ENCODE results near the gene PRKACA. TPM values are rescaled to one million over a fixed set of nuclear protein-coding genes. Genes with fewer than 3 reads are reported as not detected.
"Not testable (repeated sequence)": the region's sequence is repeated elsewhere in the genome, so short reads cannot be mapped to it uniquely, and the experiment has no call there.

The PRKACA gene
- polyA plus RNA-seq, 4 donors = 34.7 to 66.1 (median 44.1) TPM

- H3K27ac ChIP-seq (ENCODE audit: low read depth in 1 of 3, low read length in 2 of 3) = no peak overlapping the region
- DNase-seq = no peak
- H3K4me3 ChIP-seq (ENCODE audit: low read depth in 1 of 3, low read length in 3 of 3) = no peak overlapping the region
- peaks cover 0 to 17% (median 0%) of the 10 kb centered on the region in 3 donors for H3K27me3 ChIP-seq (ENCODE audit: control insufficient read depth in 3 of 3, insufficient read depth in 3 of 3, low read length in 3 of 3)
- no peak for FAIRE-seq
- 84 to 91% (median 90%) methylated on average over 6 of the region's 6 CpGs for WGBS, 3 donors
- peaks cover 0 to 10% of the 10 kb centered on the region in 2 donors for H3K9me3 ChIP-seq (ENCODE audit: control insufficient read depth in 2 of 2, insufficient read depth in 1 of 2, low read depth in 1 of 2, low read length in 1 of 2)
- H3K4me1 ChIP-seq (ENCODE audit: control insufficient read depth in 3 of 3, insufficient read depth in 2 of 3, low read depth in 1 of 3, low read length in 2 of 3) = no peaks in the 10 kb centered on the region
- peaks cover 0 to 27% (median 2%) of the 10 kb centered on the region in 3 donors for H3K36me3 ChIP-seq (ENCODE audit: control insufficient read depth in 3 of 3, insufficient read depth in 2 of 3, low read depth in 1 of 3, low read length in 3 of 3)
These were observed 65.1 kb downstream of the PRKACA start for GRCh38 chr19:14052470-14052869.

GRCh38 chr19:14051980-14052379 is 65.6 kb downstream of the PRKACA start:
- Histone ChIP-seq H3K4me1 (ENCODE audit: control insufficient read depth in 3 of 3, insufficient read depth in 2 of 3, low read depth in 1 of 3, low read length in 2 of 3) (no peaks in the 10 kb centered on the region), H3K4me3 (ENCODE audit: low read depth in 1 of 3, low read length in 3 of 3) (no peak overlapping the region), H3K27ac (ENCODE audit: low read depth in 1 of 3, low read length in 2 of 3) (no peak overlapping the region), H3K9me3 (ENCODE audit: control insufficient read depth in 2 of 2, insufficient read depth in 1 of 2, low read depth in 1 of 2, low read length in 1 of 2) (peaks cover 0 to 10% of the 10 kb centered on the region in 2 donors), H3K36me3 (ENCODE audit: control insufficient read depth in 3 of 3, insufficient read depth in 2 of 3, low read depth in 1 of 3, low read length in 3 of 3) (peaks cover 0 to 27% (median 2%) of the 10 kb centered on the region in 3 donors), H3K27me3 (ENCODE audit: control insufficient read depth in 3 of 3, insufficient read depth in 3 of 3, low read length in 3 of 3) (peaks cover 0 to 14% (median 0%) of the 10 kb centered on the region in 3 donors)
- DNase-seq (no peak), FAIRE-seq (no peak)
- 85 to 86% (median 85%) methylated on average over 6 to 9 of the region's 9 CpGs for WGBS, 3 donors

GRCh38 chr19:14050961-14051360 is 66.6 kb downstream of the PRKACA start:
- not testable (repeated sequence) for H3K4me3 ChIP-seq (ENCODE audit: low read depth in 1 of 3, low read length in 3 of 3); DNase-seq; FAIRE-seq; H3K4me1 ChIP-seq (ENCODE audit: control insufficient read depth in 3 of 3, insufficient read depth in 2 of 3, low read depth in 1 of 3, low read length in 2 of 3); H3K27ac ChIP-seq (ENCODE audit: low read depth in 1 of 3, low read length in 2 of 3); H3K27me3 ChIP-seq (ENCODE audit: control insufficient read depth in 3 of 3, insufficient read depth in 3 of 3, low read length in 3 of 3)
- Histone ChIP-seq H3K9me3 (ENCODE audit: control insufficient read depth in 2 of 2, insufficient read depth in 1 of 2, low read depth in 1 of 2, low read length in 1 of 2) (peaks cover 0 to 10% of the 10 kb centered on the region in 2 donors), H3K36me3 (ENCODE audit: control insufficient read depth in 3 of 3, insufficient read depth in 2 of 3, low read depth in 1 of 3, low read length in 3 of 3) (peaks cover 0 to 32% (median 2%) of the 10 kb centered on the region in 3 donors)
- 93 to 95% (median 94%) methylated on average over 11 of the region's 11 CpGs for WGBS, 3 donors

- H3K36me3 ChIP-seq (ENCODE audit: control insufficient read depth in 3 of 3, insufficient read depth in 2 of 3, low read depth in 1 of 3, low read length in 3 of 3) = peaks cover 0 to 32% (median 2%) of the 10 kb centered on the region in 3 donors
- H3K4me1 ChIP-seq (ENCODE audit: control insufficient read depth in 3 of 3, insufficient read depth in 2 of 3, low read depth in 1 of 3, low read length in 2 of 3) = no peaks in the 10 kb centered on the region
- WGBS, 3 donors = 98% methylated on average over 4 of the region's 4 CpGs
- DNase-seq = no peak
- no peak overlapping the region for H3K27ac ChIP-seq (ENCODE audit: low read depth in 1 of 3, low read length in 2 of 3)
- peaks cover 0 to 8% (median 0%) of the 10 kb centered on the region in 3 donors for H3K27me3 ChIP-seq (ENCODE audit: control insufficient read depth in 3 of 3, insufficient read depth in 3 of 3, low read length in 3 of 3)
- no peak overlapping the region for H3K4me3 ChIP-seq (ENCODE audit: low read depth in 1 of 3, low read length in 3 of 3)
- peaks cover 0 to 10% of the 10 kb centered on the region in 2 donors for H3K9me3 ChIP-seq (ENCODE audit: control insufficient read depth in 2 of 2, insufficient read depth in 1 of 2, low read depth in 1 of 2, low read length in 1 of 2)
- FAIRE-seq = no peak
These were observed 67.0 kb downstream of the PRKACA start for GRCh38 chr19:14050512-14050911.

- FAIRE-seq = no peak
- 75 to 79% (median 76%) methylated on average over 8 of the region's 8 CpGs for WGBS, 3 donors
- no peak overlapping the region for H3K4me3 ChIP-seq (ENCODE audit: low read depth in 1 of 3, low read length in 3 of 3)
- peaks cover 0 to 10% of the 10 kb centered on the region in 2 donors for H3K9me3 ChIP-seq (ENCODE audit: control insufficient read depth in 2 of 2, insufficient read depth in 1 of 2, low read depth in 1 of 2, low read length in 1 of 2)
- peak; percentile 43 to 58 for DNase-seq
- H3K36me3 ChIP-seq (ENCODE audit: control insufficient read depth in 3 of 3, insufficient read depth in 2 of 3, low read depth in 1 of 3, low read length in 3 of 3) = peaks cover 0 to 35% (median 2%) of the 10 kb centered on the region in 3 donors
- H3K4me1 ChIP-seq (ENCODE audit: control insufficient read depth in 3 of 3, insufficient read depth in 2 of 3, low read depth in 1 of 3, low read length in 2 of 3) = no peaks in the 10 kb centered on the region
- H3K27ac ChIP-seq (ENCODE audit: low read depth in 1 of 3, low read length in 2 of 3) = no peak overlapping the region
- H3K27me3 ChIP-seq (ENCODE audit: control insufficient read depth in 3 of 3, insufficient read depth in 3 of 3, low read length in 3 of 3) = no peaks in the 10 kb centered on the region
These were observed 69.0 kb downstream of the PRKACA start for GRCh38 chr19:14048443-14049153.

GRCh38 chr19:14047866-14048265 is 69.7 kb downstream of the PRKACA start:
- 96 to 99% (median 97%) methylated on average over 10 of the region's 10 CpGs for WGBS, 3 donors
- not testable (repeated sequence) for FAIRE-seq; H3K27ac ChIP-seq (ENCODE audit: low read depth in 1 of 3, low read length in 2 of 3); H3K27me3 ChIP-seq (ENCODE audit: control insufficient read depth in 3 of 3, insufficient read depth in 3 of 3, low read length in 3 of 3); H3K4me3 ChIP-seq (ENCODE audit: low read depth in 1 of 3, low read length in 3 of 3); H3K9me3 ChIP-seq (ENCODE audit: control insufficient read depth in 2 of 2, insufficient read depth in 1 of 2, low read depth in 1 of 2, low read length in 1 of 2); DNase-seq; H3K4me1 ChIP-seq (ENCODE audit: control insufficient read depth in 3 of 3, insufficient read depth in 2 of 3, low read depth in 1 of 3, low read length in 2 of 3)
- H3K36me3 ChIP-seq (ENCODE audit: control insufficient read depth in 3 of 3, insufficient read depth in 2 of 3, low read depth in 1 of 3, low read length in 3 of 3) = peaks cover 0 to 34% (median 2%) of the 10 kb centered on the region in 3 donors

- DNase-seq = peak; percentile 61 to 69
- not testable (repeated sequence) for H3K4me3 ChIP-seq (ENCODE audit: low read depth in 1 of 3, low read length in 3 of 3); H3K4me1 ChIP-seq (ENCODE audit: control insufficient read depth in 3 of 3, insufficient read depth in 2 of 3, low read depth in 1 of 3, low read length in 2 of 3); H3K27me3 ChIP-seq (ENCODE audit: control insufficient read depth in 3 of 3, insufficient read depth in 3 of 3, low read length in 3 of 3); H3K9me3 ChIP-seq (ENCODE audit: control insufficient read depth in 2 of 2, insufficient read depth in 1 of 2, low read depth in 1 of 2, low read length in 1 of 2); FAIRE-seq
- WGBS, 3 donors = 57 to 69% (median 67%) methylated on average over 19 of the region's 19 CpGs
- Histone ChIP-seq H3K36me3 (ENCODE audit: control insufficient read depth in 3 of 3, insufficient read depth in 2 of 3, low read depth in 1 of 3, low read length in 3 of 3) (peaks cover 0 to 21% (median 0%) of the 10 kb centered on the region in 3 donors), H3K27ac (ENCODE audit: low read depth in 1 of 3, low read length in 2 of 3) (peak overlapping the region in 1 of 3 donors; percentile 71)
These were observed 74.6 kb downstream of the PRKACA start for GRCh38 chr19:14042659-14043608.
